Colon (tissue), 2 donors: ENCODE measurements around the gene SLC35G4.
"Not testable (repeated sequence)": the region's sequence is repeated elsewhere in the genome, so short reads cannot be mapped to it uniquely, and the experiment has no call there.

ENCODE experiments used
- FAIRE-seq: peaks from 2 replicates; lab custom pipeline; 2012; peaks lifted over from hg19 to GRCh38; lab: Jason Lieb, UNC
- donor health status: control.
- donor health status: control.

Gene SLC35G4

GRCh38 chr18:11609488-11609887, at the start of gene SLC35G4:
TSS of gene SLC35G4 (plus strand) at chr18:11609596. CDS start at chr18:11609596, 0 bp downstream.
- not testable (repeated sequence) for FAIRE-seq

- no peak for FAIRE-seq
Observed at GRCh38 chr18:11561293-11561692, 48.1 kb upstream of the SLC35G4 start.

GRCh38 chr18:11565716-11566115, 43.7 kb upstream of the SLC35G4 start:
- FAIRE-seq = no peak

- FAIRE-seq = no peak
Observed at GRCh38 chr18:11566236-11566965, 43.0 kb upstream of the SLC35G4 start.

- FAIRE-seq = no peak
Observed at GRCh38 chr18:11567396-11567795, 42.0 kb upstream of the SLC35G4 start.

- no peak for FAIRE-seq
Observed at GRCh38 chr18:11570073-11570588, 39.3 kb upstream of the SLC35G4 start.

- no peak for FAIRE-seq
Observed at GRCh38 chr18:11570769-11571412, 38.5 kb upstream of the SLC35G4 start.

- no peak for FAIRE-seq
Observed at GRCh38 chr18:11572201-11572600, 37.2 kb upstream of the SLC35G4 start.

- FAIRE-seq = no peak
Observed at GRCh38 chr18:11574545-11574944, 34.9 kb upstream of the SLC35G4 start.

GRCh38 chr18:11577271-11578112, 31.9 kb upstream of the SLC35G4 start:
- no peak for FAIRE-seq

- FAIRE-seq = no peak
Observed at GRCh38 chr18:11578799-11579198, 30.6 kb upstream of the SLC35G4 start.

- no peak for FAIRE-seq
Observed at GRCh38 chr18:11579916-11580315, 29.5 kb upstream of the SLC35G4 start.

GRCh38 chr18:11581286-11581685, 28.1 kb upstream of the SLC35G4 start:
- no peak for FAIRE-seq

- FAIRE-seq = no peak
Observed at GRCh38 chr18:11585596-11585995, 23.8 kb upstream of the SLC35G4 start.

- no peak for FAIRE-seq
Observed at GRCh38 chr18:11586896-11587295, 22.5 kb upstream of the SLC35G4 start.

- no peak for FAIRE-seq
Observed at GRCh38 chr18:11587432-11587831, 22.0 kb upstream of the SLC35G4 start.

- FAIRE-seq = no peak
Observed at GRCh38 chr18:11587846-11588245, 21.6 kb upstream of the SLC35G4 start.

- no peak for FAIRE-seq
Observed at GRCh38 chr18:11591957-11592356, 17.4 kb upstream of the SLC35G4 start.

- FAIRE-seq = no peak
Observed at GRCh38 chr18:11600321-11600720, 9.1 kb upstream of the SLC35G4 start.

- FAIRE-seq = no peak
Observed at GRCh38 chr18:11607906-11608305, 1.5 kb upstream of the SLC35G4 start.

GRCh38 chr18:11608618-11609017, 778 bp upstream of the SLC35G4 start:
- not testable (repeated sequence) for FAIRE-seq

- FAIRE-seq = not testable (repeated sequence)
Observed at GRCh38 chr18:11613073-11613472, 3.7 kb downstream of the SLC35G4 start.

GRCh38 chr18:11613611-11614010, 4.2 kb downstream of the SLC35G4 start:
- FAIRE-seq = not testable (repeated sequence)
